COLO829 (cell line): Measurements from ENCODE around the gene RAMACL.
"Not testable (repeated sequence)": the region's sequence is repeated elsewhere in the genome, so short reads cannot be mapped to it uniquely, and the experiment has no call there.

Experiments
- DNase-seq: peaks from one replicate; pipeline ENCODE4 v3.0.0; 2012; ENCODE audit warnings: low spot score

RAMACL gene

DNA sequence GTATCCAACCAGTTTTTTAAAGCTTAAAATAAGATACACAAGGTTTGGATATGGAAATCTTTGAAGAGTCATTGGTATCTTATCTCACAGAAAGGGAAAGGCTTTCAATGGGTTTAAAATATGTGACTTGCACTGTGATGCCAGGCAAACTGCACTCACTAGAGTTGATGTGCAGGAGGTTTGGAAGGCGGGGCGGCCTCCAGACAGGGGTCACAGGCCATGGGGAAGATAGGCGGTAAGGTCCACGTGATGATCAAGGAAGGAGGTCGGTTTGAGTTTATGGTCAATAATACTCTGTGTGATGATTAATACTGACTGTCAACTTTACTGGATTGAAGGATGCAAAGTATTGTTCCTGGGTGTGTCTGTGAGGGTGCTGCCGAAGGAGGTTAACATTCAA, 9.5 kb upstream of the RAMACL start:
- no peak for DNase-seq

GRCh38 chr6:166595061-166595780, 8.7 kb upstream of the RAMACL start:
- no peak for DNase-seq

DNA sequence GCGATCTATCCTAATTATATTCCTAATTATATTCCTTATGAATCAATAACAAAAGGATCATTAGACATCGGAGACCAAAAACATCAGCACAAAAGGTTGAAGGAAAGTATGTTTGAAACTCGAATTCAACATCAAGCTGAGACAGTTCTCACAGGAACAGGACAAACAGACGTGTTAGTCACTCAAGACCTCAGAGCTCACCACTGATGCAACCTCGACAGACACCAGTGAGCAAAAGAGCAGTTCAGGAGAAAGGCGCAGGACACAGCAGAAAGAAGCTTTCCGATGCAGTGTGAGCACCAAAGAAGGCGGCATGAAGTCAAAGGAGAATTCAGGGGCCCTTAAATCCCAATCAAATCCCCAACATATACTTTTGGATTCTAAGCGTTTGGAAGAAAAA, 6.3 kb upstream of the RAMACL start:
- no peak for DNase-seq

- DNase-seq = no peak
Measured at GRCh38 chr6:166591961-166592520, 5.6 kb upstream of the RAMACL start.

DNA sequence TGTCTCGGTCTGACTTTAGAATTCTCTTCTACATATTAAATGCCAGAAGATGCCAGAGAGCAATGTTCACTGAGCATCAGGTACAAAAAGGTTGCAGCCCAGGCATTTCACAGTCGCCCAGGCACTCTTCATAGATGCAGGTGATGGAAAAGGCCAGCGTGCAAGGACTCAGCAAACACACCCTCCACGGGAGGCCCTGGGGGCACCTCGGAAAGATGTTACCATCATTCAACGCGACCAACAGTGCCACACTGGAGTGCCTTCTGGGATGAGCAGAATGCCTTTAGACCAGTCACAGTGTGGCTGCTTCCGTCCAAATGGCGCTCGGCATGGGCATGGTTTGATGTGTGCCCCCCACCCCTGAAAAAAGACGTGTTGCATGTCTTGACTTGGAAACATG, 4.5 kb upstream of the RAMACL start:
- no peak for DNase-seq

- DNase-seq = no peak
Measured at GRCh38 chr6:166589786-166590574, 3.5 kb upstream of the RAMACL start.

DNA sequence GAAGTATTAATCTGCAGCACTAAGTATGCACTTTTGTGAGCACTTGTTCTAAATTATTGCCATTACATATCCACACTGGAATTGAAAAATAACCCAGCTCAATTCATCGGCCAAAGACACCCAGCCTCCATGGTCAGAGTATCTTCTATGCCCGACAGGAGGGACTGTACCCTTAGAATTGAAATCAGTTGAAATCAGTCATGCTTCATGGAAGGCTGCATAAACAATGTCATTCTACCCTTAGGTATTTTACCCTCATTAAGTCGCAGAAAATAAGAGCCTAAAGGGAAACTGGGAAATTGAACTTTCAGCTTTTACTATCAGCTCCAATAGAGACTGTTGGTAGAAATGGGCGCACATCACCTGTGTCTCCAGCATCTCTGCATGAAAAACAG, 2.9 kb upstream of the RAMACL start:
- no peak for DNase-seq

DNA sequence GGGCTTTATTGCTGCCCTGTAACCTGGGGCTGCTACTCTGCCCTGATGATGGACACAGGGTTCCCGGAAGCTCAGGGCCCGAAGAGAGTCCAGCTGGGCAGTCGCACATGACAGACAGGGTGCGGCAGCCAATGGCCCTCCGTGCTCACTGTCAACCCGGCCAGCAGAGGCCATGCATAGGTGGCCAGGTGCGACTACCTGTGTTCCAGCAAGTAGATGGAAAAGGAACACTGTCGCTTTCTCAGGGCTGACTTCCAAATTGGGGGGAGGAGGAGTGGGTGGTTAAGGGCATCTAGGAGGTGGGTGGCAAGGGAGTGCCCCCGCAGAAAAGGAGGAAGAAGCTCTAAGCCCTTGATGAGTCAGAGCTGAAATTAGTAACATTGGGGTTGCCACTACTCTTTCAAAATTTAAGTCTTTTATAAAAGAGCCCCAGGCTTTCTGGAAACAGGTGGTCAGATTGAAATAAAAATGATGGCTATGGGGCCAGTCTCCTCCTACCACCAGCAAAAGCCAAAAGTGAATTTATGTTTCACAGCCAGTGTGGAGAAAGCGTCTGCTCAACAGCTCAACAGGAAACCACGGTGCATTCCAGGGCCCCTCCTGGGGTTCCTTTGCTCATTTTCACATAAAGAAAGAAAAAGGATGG, 2.3 kb upstream of the RAMACL start:
- DNase-seq = no peak

GRCh38 chr6:166587631-166588413, 1.3 kb upstream of the RAMACL start:
- no peak for DNase-seq

GRCh38 chr6:166584853-166585429, 1.5 kb downstream of the RAMACL start:
- DNase-seq = no peak

GRCh38 chr6:166584155-166584554, 2.3 kb downstream of the RAMACL start:
- DNase-seq = no peak

- no peak for DNase-seq
Measured at GRCh38 chr6:166583230-166583965, 3.1 kb downstream of the RAMACL start.

DNA sequence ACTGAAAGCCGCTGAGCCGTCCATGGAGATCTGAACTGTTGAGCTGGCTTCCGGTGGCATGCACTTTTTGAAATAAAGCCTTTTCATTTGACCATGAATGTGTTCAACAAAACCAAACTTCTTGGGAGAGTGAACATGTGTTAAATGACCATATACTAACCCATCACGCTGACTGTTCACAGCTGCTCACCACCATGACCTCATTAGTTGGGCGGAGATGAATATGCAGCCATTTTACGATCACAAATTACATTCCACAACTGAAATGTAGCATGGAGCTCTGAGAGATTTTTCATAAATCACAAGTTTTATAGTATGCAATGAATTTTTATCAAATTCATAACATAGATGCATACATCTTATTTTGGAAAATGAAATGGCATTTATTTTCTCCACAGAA, 4.2 kb downstream of the RAMACL start:
- no peak for DNase-seq

DNA sequence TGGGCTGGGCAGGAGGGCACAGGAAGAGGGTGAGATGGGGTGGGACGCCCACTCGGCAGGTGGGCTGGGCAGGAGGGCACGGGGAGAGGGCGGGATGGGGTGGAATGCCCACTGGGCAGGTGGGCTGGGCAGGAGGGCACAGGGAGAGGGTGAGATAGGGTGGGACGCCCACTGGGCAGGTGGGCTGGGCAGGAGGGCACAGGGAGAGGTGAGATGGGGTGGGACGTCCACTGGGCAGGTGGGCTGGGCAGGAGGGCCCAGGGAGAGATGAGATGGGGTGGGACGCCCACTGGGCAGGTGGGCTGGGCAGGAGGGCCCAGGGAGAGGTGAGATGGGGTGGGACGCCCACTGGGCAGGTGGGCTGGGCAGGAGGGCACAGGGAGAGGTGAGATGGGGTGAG, 4.7 kb downstream of the RAMACL start:
- DNase-seq = not testable (repeated sequence)

DNA sequence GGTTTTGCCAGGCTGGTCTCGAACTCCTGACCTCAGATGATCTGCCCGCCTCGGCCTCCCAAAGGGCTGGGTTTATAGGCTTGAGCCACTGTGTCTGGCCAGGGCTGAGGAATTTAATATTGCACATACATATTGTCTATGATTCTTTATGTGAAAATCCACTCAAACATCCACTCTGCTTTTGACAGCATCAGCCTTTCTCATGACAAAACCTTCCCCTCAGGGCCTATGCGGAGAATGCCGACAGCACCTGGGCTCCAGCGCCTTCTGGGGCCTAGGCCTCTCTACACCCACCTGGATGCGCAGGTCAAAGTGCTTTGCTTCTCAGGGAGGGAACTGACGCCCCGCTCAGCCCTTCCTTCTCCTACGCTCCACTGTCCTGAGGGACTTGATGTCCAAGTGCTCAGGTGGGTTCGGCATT, 5.4 kb downstream of the RAMACL start:
- no peak for DNase-seq

- no peak for DNase-seq
Measured at GRCh38 chr6:166580076-166581050, 6.1 kb downstream of the RAMACL start.

DNA sequence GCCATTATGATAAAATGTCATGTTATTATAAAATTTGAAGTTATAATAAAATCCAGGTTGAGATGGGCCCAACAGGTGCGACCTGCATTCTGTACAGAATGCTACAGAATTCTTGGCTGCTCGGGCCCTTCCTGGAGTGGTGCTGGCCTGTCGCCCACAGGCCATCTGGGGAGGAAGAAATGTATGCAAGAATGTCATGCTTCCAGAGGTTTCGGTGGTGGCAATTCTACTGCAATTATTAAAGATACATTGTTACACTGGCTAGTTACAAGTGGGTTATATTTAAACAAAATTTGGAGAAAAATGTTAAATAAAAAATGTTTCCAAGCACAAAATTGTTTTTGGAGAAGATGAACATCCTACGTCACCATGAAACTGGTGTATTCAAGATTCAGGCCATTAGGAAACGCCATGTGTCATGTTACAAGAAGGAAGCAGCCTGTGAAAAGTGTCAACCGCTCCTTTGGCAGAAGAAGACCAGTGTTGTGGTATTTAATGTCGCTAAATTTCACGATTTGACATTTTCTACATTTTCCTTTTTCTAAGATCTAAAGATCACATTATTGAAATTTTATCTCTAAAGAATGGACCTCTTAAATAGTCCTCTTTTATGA, 7.1 kb downstream of the RAMACL start:
- DNase-seq = no peak

DNA sequence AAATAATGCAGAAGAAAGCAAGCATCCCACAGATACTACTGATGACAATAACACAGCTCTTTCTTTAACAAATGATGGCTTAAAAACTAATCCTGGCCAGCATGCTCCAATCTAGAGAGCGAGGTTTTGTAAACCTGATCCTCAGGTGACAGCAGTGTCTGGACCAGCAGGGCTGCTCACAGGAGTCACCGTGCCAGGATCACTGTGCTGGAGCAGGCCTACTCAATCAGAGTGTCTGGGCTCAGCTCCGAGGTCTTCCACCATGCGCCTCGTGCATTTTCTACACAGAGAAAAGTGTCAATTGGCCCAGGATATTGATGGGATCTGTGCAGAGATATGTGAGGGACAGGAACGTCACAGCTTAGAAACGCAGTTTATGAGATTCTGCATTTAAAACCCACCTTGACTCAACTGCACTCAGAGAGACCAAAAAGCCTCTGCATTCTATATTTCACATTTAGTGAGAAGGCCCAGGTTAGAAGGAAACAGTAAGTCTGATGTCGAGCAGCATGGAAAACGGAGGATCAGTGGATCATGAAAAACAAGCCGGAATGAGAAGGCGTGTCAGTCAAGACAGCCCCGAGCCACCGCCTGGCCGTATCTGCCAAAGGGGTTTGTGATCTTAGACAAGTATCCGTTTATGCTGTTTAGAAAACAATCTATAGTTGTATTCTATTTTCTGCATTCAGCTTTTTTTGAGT, 7.8 kb downstream of the RAMACL start:
- DNase-seq = no peak

DNA sequence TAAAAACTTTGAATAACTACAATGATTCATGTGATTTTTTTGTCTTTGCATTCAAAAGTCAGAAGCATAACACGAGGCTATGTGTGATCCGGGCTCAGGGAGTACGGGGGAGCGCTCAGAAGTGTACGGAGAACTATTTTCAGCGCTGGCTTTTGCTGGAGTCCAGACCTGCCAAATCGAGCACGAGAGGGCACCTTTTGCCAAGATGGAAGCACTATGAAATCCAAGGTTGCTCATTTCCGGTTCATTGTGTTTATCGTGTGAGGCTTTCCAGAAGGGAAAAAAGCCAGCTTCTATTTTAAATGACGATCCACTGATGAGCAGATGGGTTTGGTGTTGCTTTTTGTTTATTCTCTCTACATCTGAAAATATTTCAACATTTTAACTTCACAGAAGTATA, 11.3 kb downstream of the RAMACL start:
- DNase-seq = no peak
